IPS-15b (cell line): ENCODE measurements around the gene HPS3.
"Not testable (repeated sequence)": the region's sequence is repeated elsewhere in the genome, so short reads cannot be mapped to it uniquely, and the experiment has no call there.

Experiments
- H3K27me3 ChIP-seq: one replicate; pipeline ENCODE4 v1.6.1; 2013; ENCODE audit warnings: low read length; ENCODE audit not compliant: control insufficient read depth, insufficient read depth
- H3K36me3 ChIP-seq: one replicate; pipeline ENCODE4 v1.6.1; 2013; ENCODE audit warnings: low read length; ENCODE audit not compliant: control insufficient read depth, insufficient read depth
- H3K4me1 ChIP-seq: one replicate; pipeline ENCODE4 v1.6.1; 2013; ENCODE audit warnings: mild to moderate bottlenecking, low read length; ENCODE audit not compliant: control insufficient read depth, insufficient read depth
- H3K4me3 ChIP-seq: one replicate; pipeline ENCODE4 v1.5.1; 2013; ENCODE audit warnings: low read depth, low read length
- H3K9ac ChIP-seq: one replicate; pipeline ENCODE4 v1.6.1; 2013; ENCODE audit warnings: low read depth, mild to moderate bottlenecking, low read length
- H3K9me3 ChIP-seq: one replicate; pipeline ENCODE4 v1.6.1; 2013; ENCODE audit warnings: mild to moderate bottlenecking, low read length; ENCODE audit not compliant: control insufficient read depth, insufficient read depth

HPS3 gene

GRCh38 chr3:149170672-149171071, 41.2 kb downstream of the HPS3 start:
- Histone ChIP-seq H3K27me3 (no peaks in the 10 kb centered on the region), H3K4me3 (no peak overlapping the region), H3K4me1 (no peaks in the 10 kb centered on the region), H3K9ac (no peak overlapping the region), H3K9me3 (no peaks in the 10 kb centered on the region), H3K36me3 (peaks cover 6% of the 10 kb centered on the region)

- H3K4me3 ChIP-seq: no peak overlapping the region
- no peak overlapping the region for H3K9ac ChIP-seq
- no peaks in the 10 kb centered on the region for H3K4me1 ChIP-seq
- H3K36me3 ChIP-seq: peaks cover 4% of the 10 kb centered on the region
- H3K9me3 ChIP-seq: no peaks in the 10 kb centered on the region
- H3K27me3 ChIP-seq: no peaks in the 10 kb centered on the region
Observed at GRCh38 chr3:149174901-149175300, 45.5 kb downstream of the HPS3 start.

GRCh38 chr3:149177122-149177521, 47.7 kb downstream of the HPS3 start:
- H3K9ac ChIP-seq: no peak overlapping the region
- peaks cover 4% of the 10 kb centered on the region for H3K36me3 ChIP-seq
- H3K9me3 ChIP-seq: no peaks in the 10 kb centered on the region
- H3K4me3 ChIP-seq: no peak overlapping the region
- H3K27me3 ChIP-seq: no peaks in the 10 kb centered on the region
- no peaks in the 10 kb centered on the region for H3K4me1 ChIP-seq

- Histone ChIP-seq H3K9me3 (no peaks in the 10 kb centered on the region), H3K4me3 (no peak overlapping the region)
Observed at GRCh38 chr3:149179220-149179619, 49.8 kb downstream of the HPS3 start.

GRCh38 chr3:149180057-149180573, 50.7 kb downstream of the HPS3 start:
- no peaks in the 10 kb centered on the region for H3K27me3 ChIP-seq
- no peaks in the 10 kb centered on the region for H3K9me3 ChIP-seq
- H3K4me3 ChIP-seq: no peak overlapping the region
- no peaks in the 10 kb centered on the region for H3K4me1 ChIP-seq
- H3K9ac ChIP-seq: no peak overlapping the region
- H3K36me3 ChIP-seq: peaks cover 4% of the 10 kb centered on the region

More at GRCh38 chr3:149179220-149179619, 49.8 kb downstream of the HPS3 start:
- Histone ChIP-seq H3K36me3 (peaks cover 4% of the 10 kb centered on the region), H3K9ac (no peak overlapping the region), H3K27me3 (no peaks in the 10 kb centered on the region), H3K4me1 (no peaks in the 10 kb centered on the region)

- Histone ChIP-seq H3K4me1 (peaks cover 3% of the 10 kb centered on the region), H3K4me3 (no peak overlapping the region), H3K9me3 (no peaks in the 10 kb centered on the region), H3K9ac (no peak overlapping the region), H3K36me3 (peaks cover 4% of the 10 kb centered on the region), H3K27me3 (no peaks in the 10 kb centered on the region)
Observed at GRCh38 chr3:149181182-149181581, 51.7 kb downstream of the HPS3 start.

GRCh38 chr3:149186219-149186618, 56.8 kb downstream of the HPS3 start:
- Histone ChIP-seq H3K4me3 (no peak overlapping the region), H3K9ac (no peak overlapping the region), H3K27me3 (no peaks in the 10 kb centered on the region), H3K36me3 (no peaks in the 10 kb centered on the region), H3K9me3 (no peaks in the 10 kb centered on the region), H3K4me1 (peaks cover 3% of the 10 kb centered on the region)

- H3K9me3 ChIP-seq: no peaks in the 10 kb centered on the region
- H3K27me3 ChIP-seq: no peaks in the 10 kb centered on the region
- no peaks in the 10 kb centered on the region for H3K36me3 ChIP-seq
- no peak overlapping the region for H3K9ac ChIP-seq
- H3K4me1 ChIP-seq: peaks cover 3% of the 10 kb centered on the region
- H3K4me3 ChIP-seq: no peak overlapping the region
Observed at GRCh38 chr3:149186721-149187120, 57.3 kb downstream of the HPS3 start.

GRCh38 chr3:149188494-149188893, 59.1 kb downstream of the HPS3 start:
- no peaks in the 10 kb centered on the region for H3K36me3 ChIP-seq
- no peaks in the 10 kb centered on the region for H3K9me3 ChIP-seq
- H3K4me3 ChIP-seq: no peak overlapping the region

GRCh38 chr3:149195221-149195620, 65.8 kb downstream of the HPS3 start:
- H3K9me3 ChIP-seq: no peaks in the 10 kb centered on the region
- H3K27me3 ChIP-seq: no peaks in the 10 kb centered on the region
- H3K9ac ChIP-seq: no peak overlapping the region
- H3K36me3 ChIP-seq: no peaks in the 10 kb centered on the region
- H3K4me1 ChIP-seq: peaks cover 35% of the 10 kb centered on the region
- H3K4me3 ChIP-seq: no peak overlapping the region

More at GRCh38 chr3:149188494-149188893, 59.1 kb downstream of the HPS3 start:
- Histone ChIP-seq H3K4me1 (peaks cover 8% of the 10 kb centered on the region), H3K9ac (no peak overlapping the region), H3K27me3 (no peaks in the 10 kb centered on the region)

GRCh38 chr3:149196805-149197592, 67.6 kb downstream of the HPS3 start:
- not testable (repeated sequence) for H3K9me3 ChIP-seq, H3K27me3 ChIP-seq, H3K36me3 ChIP-seq
- peak overlapping the region; percentile 18 for H3K9ac ChIP-seq
- H3K4me3 ChIP-seq: peak overlapping the region; percentile 24
- peaks cover 35% of the 10 kb centered on the region for H3K4me1 ChIP-seq

GRCh38 chr3:149197669-149198068, 68.2 kb downstream of the HPS3 start:
- Histone ChIP-seq H3K27me3 (no peaks in the 10 kb centered on the region), H3K4me1 (peaks cover 35% of the 10 kb centered on the region), H3K9ac (peak overlapping the region; percentile 18)

More at GRCh38 chr3:149197669-149198068, 68.2 kb downstream of the HPS3 start:
- peak overlapping the region; percentile 24 for H3K4me3 ChIP-seq
- no peaks in the 10 kb centered on the region for H3K9me3 ChIP-seq
- H3K36me3 ChIP-seq: no peaks in the 10 kb centered on the region
